GM12878 (cell line): ENCODE data around the gene TRIM7. TPM values are rescaled to one million over a fixed set of nuclear protein-coding genes. Genes with fewer than 3 reads are reported as not detected.
"Not testable (repeated sequence)": the region's sequence is repeated elsewhere in the genome, so short reads cannot be mapped to it uniquely, and the experiment has no call there.

Source experiments
- ATAC-seq: fragments of 200-7000 bp; cut with Tn5 transposase; 3 replicates; pipeline ENCODE4 v1.9.1; 2020; ENCODE audit warnings: mild to moderate bottlenecking, moderate library complexity
- BruUV-seq: library from RNA; stranded (reverse); fragments of 400-500 nt; replicated peaks from 2 replicates; lab custom pipeline; 2021; lab: Mats Ljungman, UMichigan
- CTCF ChIA-PET: fragments of 300-600 bp; sonication (Branson Sonifier 250); formaldehyde crosslinking; extraction: SDS; loops from one replicate; lab custom pipeline; 2021; ENCODE audit warnings: inconsistent platforms; lab: Yijun Ruan, JAX
- POLR2A ChIA-PET: fragments of 350-600 bp; formaldehyde crosslinking; extraction: SDS; loops from one replicate; lab custom pipeline; 2021; ENCODE audit warnings: inconsistent platforms; lab: Charles Lee
- RAD21 ChIA-PET: fragments of 300-600 bp; sonication (Branson Sonifier 250); formaldehyde crosslinking; loops from one replicate; lab custom pipeline; 2023; ENCODE audit warnings: antibody characterized with exemption; ENCODE audit not compliant: unreplicated experiment; lab: Charles Lee
- SMC1A ChIA-PET: fragments of 300-600 bp; sonication (Branson Sonifier 250); formaldehyde crosslinking; loops from one replicate; lab custom pipeline; 2023; ENCODE audit not compliant: unreplicated experiment, uncharacterized antibody; lab: Charles Lee
- DNase-seq: peaks from one replicate; pipeline ENCODE4 v3.0.0-alpha.2; 2011; ENCODE audit warnings: low read depth, low spot score
- FAIRE-seq: peaks from 3 replicates; lab custom pipeline; 2011; peaks lifted over from hg19 to GRCh38; lab: Jason Lieb, UNC
- H2AFZ ChIP-seq: 2 replicates; pipeline ENCODE4 v1.6.0; 2011; ENCODE audit warnings: low read depth, low read length, control low read depth; ENCODE audit not compliant: control insufficient read depth
- H3K27ac ChIP-seq: 2 replicates; pipeline ENCODE4 v1.5.1; 2011; ENCODE audit warnings: control low read depth; ENCODE audit not compliant: control insufficient read depth, insufficient read depth
- H3K27me3 ChIP-seq, 2 experiments: replicated peaks in 1 of 2; 2 replicates each; pipeline versions ENCODE4 v1.6.0 to v1.6.1; 2011; ENCODE audit warnings: low read length in 1 of 2; ENCODE audit not compliant: control insufficient read depth in 2 of 2, insufficient read depth in 2 of 2
- H3K36me3 ChIP-seq, 2 experiments: 2 replicates each; pipeline ENCODE4 v1.5.1; 2011; ENCODE audit warnings: low read length in 1 of 2; ENCODE audit not compliant: control insufficient read depth in 2 of 2, insufficient read depth in 2 of 2
- H3K4me1 ChIP-seq: 2 replicates; pipeline ENCODE4 v1.6.1; 2011; ENCODE audit warnings: mild to moderate bottlenecking, low read length, moderate library complexity, mixed read lengths; ENCODE audit not compliant: control insufficient read depth, insufficient read depth
- H3K4me2 ChIP-seq: 2 replicates; pipeline ENCODE4 v1.6.0; 2011; ENCODE audit warnings: control low read depth; ENCODE audit not compliant: control insufficient read depth, insufficient read depth
- H3K4me3 ChIP-seq: fragments of 200-600 bp; sonication (generic); 2 replicates; pipeline ENCODE4 v1.5.1; 2016
- H3K79me2 ChIP-seq: 2 replicates; pipeline ENCODE4 v1.6.0; 2011; ENCODE audit warnings: low read length; ENCODE audit not compliant: control insufficient read depth, insufficient read depth
- H3K9ac ChIP-seq: 2 replicates; pipeline ENCODE4 v1.8.0; 2011; ENCODE audit warnings: low read length, control low read depth, mixed read lengths; ENCODE audit not compliant: control insufficient read depth, insufficient read depth
- H3K9me3 ChIP-seq: replicated peaks from 3 replicates; pipeline ENCODE4 v1.5.1; 2011; ENCODE audit warnings: mild to moderate bottlenecking, low read length; ENCODE audit not compliant: control insufficient read depth, insufficient read depth
- H4K20me1 ChIP-seq: 2 replicates; pipeline ENCODE4 v1.6.0; 2011; ENCODE audit not compliant: control insufficient read depth, insufficient read depth
- CHD1 ChIP-seq: IDR thresholded peaks from 2 replicates; pipeline ENCODE4 v1.6.1; 2012; ENCODE audit warnings: low read depth, low read length, improper control_type of control experiment
- GATAD2B ChIP-seq: fragments of 450-650 bp; conservative IDR thresholded peaks from 2 replicates; pipeline ENCODE4 v1.6.1; 2017; ENCODE audit warnings: low read depth, mild to moderate bottlenecking, moderate library complexity
- HDGF ChIP-seq: fragments of 450-650 bp; IDR thresholded peaks from 2 replicates; pipeline ENCODE4 v1.6.1; 2016; ENCODE audit warnings: antibody characterized with exemption
- HSF1 ChIP-seq: fragments of 150-350 bp; IDR thresholded peaks from 2 replicates; pipeline ENCODE4 v1.6.1; 2014; ENCODE audit warnings: mild to moderate bottlenecking, low read depth, low read length
- IKZF1 ChIP-seq: fragments of 450-650 bp; conservative IDR thresholded peaks from 2 replicates; pipeline ENCODE4 v1.6.1; 2017; ENCODE audit warnings: antibody characterized with exemption, mild to moderate bottlenecking
- IKZF2 ChIP-seq, 2 experiments: fragments of 450-650 bp; IDR thresholded peaks; 2 replicates each; pipeline ENCODE4 v1.6.1; 2017; ENCODE audit warnings: mild to moderate bottlenecking in 2 of 2, moderate library complexity in 2 of 2
- IRF5 ChIP-seq: fragments of 450-650 bp; IDR thresholded peaks from 2 replicates; pipeline ENCODE4 v1.6.1; 2017; ENCODE audit warnings: borderline replicate concordance
- POLR2A ChIP-seq: IDR thresholded peaks from 2 replicates; pipeline ENCODE4 v1.6.1; 2011; ENCODE audit warnings: low read depth, mild to moderate bottlenecking, low read length
- ZSCAN29 ChIP-seq: fragments of 450-650 bp; IDR thresholded peaks from 2 replicates; pipeline ENCODE4 v1.6.1; 2017; ENCODE audit warnings: mild to moderate bottlenecking, moderate library complexity
- WGBS: methylation state at CpG from one replicate; pipeline ENCODE4 v1.1.6; 2016; ENCODE audit warnings: low lambda C conversion rate; ENCODE audit not compliant: insufficient replicate concordance, insufficient coverage; ENCODE audit errors: missing lambda C conversion rate; 5-methylcytosine and 5-hydroxymethylcytosine counted together
- in situ Hi-C: fragments of 300-500 bp; cut with MboI; formaldehyde crosslinking; loops from 9 replicates; pipeline ENCODE4 v1.14.3; 2018; ENCODE audit warnings: mixed read lengths
- intact Hi-C: fragments of 100-400 bp; cut with micrococcal nuclease; formaldehyde crosslinking; loops from one replicate; pipeline ENCODE4 v1.14.2; 2022; ENCODE audit not compliant: unreplicated experiment
- polyA plus RNA-seq, 11 experiments: library from polyadenylated mRNA; depleted of rRNA in 4 of 11; unstranded in 6 of 11; stranded (reverse) in 5 of 11; fragments of >200 nt; fragmentation: Nextera tagmentation in 4 of 11; fragmentation: Illumina TruSeq in 1 of 11; extraction: Ambion mirVana in 4 of 11; extraction: Trizol in 1 of 11; gene quantifications; 1 replicate in 1 of 11; 2 replicates in 10 of 11; pipeline versions ENCODE4 v1.2.1 to v1.2.3, GENCODE V29; 2011 to 2016; ENCODE audit warnings: inconsistent platforms in 2 of 11, missing spikeins in 2 of 11, low read depth in 1 of 11
- total RNA-seq, 4 experiments: library from RNA; depleted of rRNA in 3 of 4; stranded (reverse); fragments of >200 nt in 3 of 4; fragmentation: Illumina TruSeq in 1 of 4; extraction: Trizol in 1 of 4; gene quantifications; 2 replicates each; pipeline versions ENCODE4 v1.2.1 to v1.2.3, GENCODE V29; 2013 to 2021
- TF ChIP-seq, protein P1 (sequence below): fragments of 450-650 bp; IDR thresholded peaks from 2 replicates; pipeline ENCODE4 v1.6.1; 2016; ENCODE audit warnings: mild to moderate bottlenecking

Gene TRIM7
- total and polyA plus RNA-seq, 10 of the 15 experiments (the other 5 are each of a cell fraction or from before 2014, with no cell fraction given) = 0.02 to 1.6 (median 0.41) TPM

DNA sequence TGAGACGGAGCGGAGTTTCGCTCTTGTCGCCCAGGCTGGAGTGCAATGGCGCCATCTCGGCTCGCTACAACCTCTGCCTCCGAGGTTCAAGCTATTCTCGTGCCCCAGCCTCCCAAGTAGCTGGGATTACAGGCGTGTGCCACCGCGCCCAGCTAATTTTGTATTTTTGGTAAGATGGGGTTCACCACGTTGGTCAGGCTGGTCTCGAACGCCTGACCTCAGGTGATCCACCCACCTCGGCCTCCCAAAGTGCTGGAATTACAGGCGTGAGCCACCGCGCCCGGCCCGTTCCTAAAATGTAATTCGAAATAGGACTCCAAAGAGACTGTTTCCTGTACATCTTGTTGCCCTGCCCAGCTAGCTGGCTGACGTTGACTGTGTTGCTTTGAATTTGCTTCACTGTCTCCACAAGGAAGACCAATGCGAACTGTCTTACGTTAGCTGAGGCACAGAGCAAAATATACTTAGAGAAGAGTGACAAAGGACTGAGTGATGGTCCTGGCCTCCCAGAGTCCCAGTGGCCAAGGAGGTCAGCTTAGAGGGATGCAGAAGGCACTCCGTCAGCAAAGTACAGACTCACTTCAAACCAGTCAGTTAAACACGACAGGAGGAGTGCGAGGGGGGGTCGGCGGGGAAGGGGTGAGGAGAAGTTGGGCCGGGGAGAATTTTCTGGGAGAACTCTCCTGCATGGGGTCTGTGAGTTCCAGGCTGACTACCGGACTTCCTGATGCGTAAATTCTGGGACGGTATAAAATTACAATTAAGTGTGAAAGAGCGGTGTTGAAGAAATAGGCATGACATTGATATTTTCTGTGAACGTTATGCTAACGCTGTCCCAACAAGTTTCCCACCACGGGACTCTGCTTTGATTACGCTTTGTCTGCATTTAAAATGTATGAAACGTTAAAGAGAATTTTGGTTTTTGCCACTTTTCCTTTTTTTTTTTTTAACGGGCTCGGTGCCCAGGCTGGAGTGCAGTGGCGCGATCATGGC lies 11.3 kb upstream of the TRIM7 start:
- FAIRE-seq (no peak), ATAC-seq (no peak), DNase-seq (peak; percentile 9)
- Histone ChIP-seq H3K4me3 (peak overlapping the region; percentile 70), H3K4me2 (peak overlapping the region; percentile 89), H3K4me1 (peaks cover 3% of the 10 kb centered on the region), H3K79me2 (no peaks in the 10 kb centered on the region), H2AFZ (peak overlapping the region; percentile 90), H4K20me1 (no peaks in the 10 kb centered on the region), H3K27ac (no peak overlapping the region), H3K9me3 (no peaks in the 10 kb centered on the region), H3K36me3 (no peaks in the 10 kb centered on the region), H3K9ac (peak overlapping the region; percentile 18), H3K27me3 (no peaks in the 10 kb centered on the region)
- ChIA-PET POLR2A (interaction anchor here (0.6 to 1.2 kb wide), 3 partner anchors 9 to 31 kb away, joined by 3 to 8 read pairs (median 4); no protein-coding TSS in a partner anchor), RAD21 (interaction anchor here (0.6 to 1.3 kb wide), 3 partner anchors 9 to 25 kb away, joined by 3 to 5 read pairs (median 3); no protein-coding TSS in a partner anchor), SMC1A (interaction anchor here (0.6 to 1.1 kb wide), 4 partner anchors 9 to 31 kb away, joined by 3 to 9 read pairs (median 3); partner anchors contain the start of gene RACK1), CTCF (interaction anchor here (0.9 kb wide), 2 partner anchors 25 to 32 kb away, joined by 3 to 4 read pairs; no protein-coding TSS in a partner anchor)
- BruUV-seq = no TSS peak
- no peak for TF ChIP-seq CHD1
- TF ChIP-seq IKZF2 (IDR thresholded peaks at IDR 0.05) = peak; percentile 23 to 26; a peak in 1 of 4 replicates
- no peak for TF ChIP-seq HSF1
- TF ChIP-seq GATAD2B = 0 out of 2 replicates have a peak, but pooled peaks have one; percentile 20
- peak; percentile 23 for TF ChIP-seq IKZF1
- no peak for TF ChIP-seq IRF5
- TF ChIP-seq, protein P1, sequence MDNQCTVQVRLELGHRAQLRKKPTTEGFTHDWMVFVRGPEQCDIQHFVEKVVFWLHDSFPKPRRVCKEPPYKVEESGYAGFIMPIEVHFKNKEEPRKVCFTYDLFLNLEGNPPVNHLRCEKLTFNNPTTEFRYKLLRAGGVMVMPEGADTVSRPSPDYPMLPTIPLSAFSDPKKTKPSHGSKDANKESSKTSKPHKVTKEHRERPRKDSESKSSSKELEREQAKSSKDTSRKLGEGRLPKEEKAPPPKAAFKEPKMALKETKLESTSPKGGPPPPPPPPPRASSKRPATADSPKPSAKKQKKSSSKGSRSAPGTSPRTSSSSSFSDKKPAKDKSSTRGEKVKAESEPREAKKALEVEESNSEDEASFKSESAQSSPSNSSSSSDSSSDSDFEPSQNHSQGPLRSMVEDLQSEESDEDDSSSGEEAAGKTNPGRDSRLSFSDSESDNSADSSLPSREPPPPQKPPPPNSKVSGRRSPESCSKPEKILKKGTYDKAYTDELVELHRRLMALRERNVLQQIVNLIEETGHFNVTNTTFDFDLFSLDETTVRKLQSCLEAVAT = 0 out of 2 replicates have a peak, but pooled peaks have one; percentile 29
- no peak for TF ChIP-seq HDGF
- no peak for TF ChIP-seq POLR2A
- no peak for TF ChIP-seq ZSCAN29
- intact Hi-C loops = no loop called here
- in situ Hi-C loops = no loop called here
- WGBS = 19% methylated on average over 44 of the region's 44 CpGs

GRCh38 chr5:181214249-181214648 lies 9.3 kb upstream of the TRIM7 start:
- SMC1A ChIA-PET, H3K27ac ChIP-seq, FAIRE-seq, H3K9ac ChIP-seq, H3K9me3 ChIP-seq, H4K20me1 ChIP-seq, H3K4me1 ChIP-seq, DNase-seq, H3K4me3 ChIP-seq, in situ Hi-C loops, H3K36me3 ChIP-seq, POLR2A ChIA-PET, H3K4me2 ChIP-seq, H3K79me2 ChIP-seq, H2AFZ ChIP-seq, BruUV-seq, RAD21 ChIA-PET, intact Hi-C loops, H3K27me3 ChIP-seq, ATAC-seq: not testable (repeated sequence)
- WGBS = 100% methylated on average over 5 of the region's 10 CpGs
- CTCF ChIA-PET = interaction anchor here (1.5 kb wide), 1 partner anchor 24 kb away, joined by 3 read pairs; no protein-coding TSS in a partner anchor
